Kidney capillary endothelial cell (primary cell): ENCODE results near the gene PAPPA.

Experiments
- DNase-seq: peaks from one replicate; pipeline ENCODE4 v3.0.0-alpha.2; 2018; ENCODE audit warnings: low spot score

Gene PAPPA

DNA sequence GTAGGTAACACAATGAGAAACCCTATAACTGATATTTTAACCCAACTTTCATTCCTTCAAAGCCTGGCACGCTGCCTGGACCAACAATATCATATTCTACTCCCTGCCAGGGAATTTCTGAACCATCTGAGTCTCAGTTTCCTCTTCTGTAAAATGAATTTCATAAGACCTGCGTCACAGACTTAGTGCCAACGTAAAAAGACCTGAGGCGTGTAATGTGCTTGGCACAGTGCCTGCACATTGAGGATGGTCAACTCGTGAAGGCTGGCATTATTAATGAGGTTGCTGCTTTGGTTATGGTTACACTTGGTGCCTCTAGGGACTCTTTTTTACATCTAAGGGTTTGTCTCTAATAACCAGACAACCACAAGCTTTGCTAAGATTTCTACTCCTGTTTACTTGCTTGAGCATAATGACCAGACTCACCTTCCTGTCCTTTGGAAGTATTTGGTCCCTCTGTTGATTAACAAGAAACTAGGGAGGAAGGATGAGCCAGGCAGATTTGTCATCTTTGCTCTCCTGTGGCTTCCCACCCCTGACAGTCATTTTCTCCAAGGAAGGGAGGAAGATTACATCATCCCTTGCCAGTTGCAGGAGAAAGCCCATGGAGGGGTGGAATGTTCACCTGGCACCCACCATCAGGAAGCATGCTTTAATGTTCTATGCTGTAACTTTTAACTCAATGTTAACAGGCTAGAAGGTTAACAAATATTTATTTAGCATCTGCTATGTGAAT lies 79.0 kb downstream of the PAPPA start:
- DNase-seq = no peak

- no peak for DNase-seq
Observed at GRCh38 chr9:116233160-116233530, 79.6 kb downstream of the PAPPA start.

GRCh38 chr9:116234081-116234480 lies 80.5 kb downstream of the PAPPA start:
- DNase-seq = peak; percentile 3

DNA sequence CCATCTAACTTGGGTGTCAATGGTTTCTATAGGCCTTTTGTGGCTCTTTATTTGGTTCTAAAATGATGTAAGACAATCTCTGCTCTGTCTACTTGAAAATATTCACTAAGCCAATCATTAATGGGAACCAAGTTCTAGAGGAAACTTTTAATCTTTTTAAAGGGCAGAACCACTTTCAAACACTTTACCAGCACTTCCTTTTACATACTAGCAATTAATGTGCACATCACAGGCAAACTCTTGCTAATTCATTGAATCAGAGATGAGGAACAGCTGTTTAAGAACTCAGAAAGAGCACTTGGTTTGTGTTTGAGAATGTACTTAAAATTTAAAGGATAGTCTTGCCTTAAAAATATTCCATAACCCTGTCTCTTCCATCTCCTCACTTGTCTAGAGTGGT lies 83.4 kb downstream of the PAPPA start:
- no peak for DNase-seq

- DNase-seq = no peak
Observed at GRCh38 chr9:116237456-116237855, 83.9 kb downstream of the PAPPA start.

- DNase-seq = no peak
Observed at GRCh38 chr9:116238225-116238624, 84.6 kb downstream of the PAPPA start.

GRCh38 chr9:116238776-116239340 lies 85.3 kb downstream of the PAPPA start:
- no peak for DNase-seq

- no peak for DNase-seq
Observed at GRCh38 chr9:116243708-116244107, 90.1 kb downstream of the PAPPA start.

DNA sequence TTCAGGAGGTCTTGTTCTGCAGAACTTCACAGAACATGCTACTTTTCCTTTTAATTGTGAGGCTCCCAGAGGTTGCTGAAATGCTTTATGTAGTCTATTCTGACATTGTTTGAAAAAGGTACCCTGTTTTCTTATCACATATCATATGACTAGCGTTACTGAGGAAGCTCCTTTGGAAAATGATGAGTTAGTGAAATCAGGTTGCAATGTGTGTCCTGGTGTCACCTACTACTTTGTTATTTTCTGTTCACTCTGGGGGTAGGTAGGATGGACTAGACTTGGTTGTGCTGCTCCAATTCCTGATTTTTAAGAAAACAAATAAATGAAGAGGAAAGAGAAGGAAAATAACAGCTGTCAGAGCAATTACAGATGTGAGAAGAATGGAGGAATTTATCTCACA lies 93.7 kb downstream of the PAPPA start:
- no peak for DNase-seq

DNA sequence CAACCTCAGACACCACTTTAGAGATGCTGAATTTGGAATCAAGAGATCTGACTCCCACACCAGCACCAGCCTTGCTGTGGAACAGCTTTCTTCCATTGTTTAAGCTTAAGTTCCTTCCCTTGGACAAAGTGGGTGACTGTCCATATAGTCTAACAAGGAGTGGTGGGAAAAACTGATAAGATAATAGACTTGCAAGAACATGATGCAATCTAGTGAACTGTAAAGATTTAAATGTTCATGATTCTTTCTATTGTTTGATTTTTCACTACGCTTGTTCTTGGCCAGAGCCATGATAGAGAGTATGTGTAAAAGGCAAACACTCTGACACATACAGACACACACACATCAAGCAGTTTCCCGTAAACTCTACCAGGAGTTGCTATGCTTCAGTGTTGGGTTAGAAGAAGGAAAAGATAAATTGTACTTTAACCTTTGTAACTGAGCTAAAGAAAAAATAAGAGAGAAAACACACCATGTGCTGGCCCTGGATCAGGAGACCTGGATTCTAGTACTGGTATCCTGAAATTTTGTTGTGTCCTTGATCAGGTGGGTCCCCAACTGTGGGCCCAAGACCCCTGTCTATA lies 94.3 kb downstream of the PAPPA start:
- DNase-seq = no peak

DNA sequence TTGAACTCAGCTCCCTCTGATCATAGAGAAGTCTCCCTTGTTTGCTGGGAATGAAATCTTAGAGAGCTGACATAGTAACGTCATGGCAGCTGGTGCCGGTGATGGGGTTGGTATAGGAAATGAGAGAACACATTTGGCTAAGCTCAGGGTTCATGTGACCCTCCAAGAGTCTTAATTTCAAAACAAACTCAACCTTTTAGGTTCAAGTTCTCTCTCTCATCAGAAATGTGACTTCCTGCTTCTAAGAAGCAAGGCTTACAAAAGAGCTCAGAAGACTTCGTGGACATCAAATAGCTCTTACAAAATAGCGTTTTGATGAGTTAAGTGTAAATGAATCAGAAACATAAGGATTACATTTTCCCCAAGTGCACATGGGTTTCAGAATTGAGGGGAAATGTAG lies 97.3 kb downstream of the PAPPA start:
- DNase-seq = no peak

DNA sequence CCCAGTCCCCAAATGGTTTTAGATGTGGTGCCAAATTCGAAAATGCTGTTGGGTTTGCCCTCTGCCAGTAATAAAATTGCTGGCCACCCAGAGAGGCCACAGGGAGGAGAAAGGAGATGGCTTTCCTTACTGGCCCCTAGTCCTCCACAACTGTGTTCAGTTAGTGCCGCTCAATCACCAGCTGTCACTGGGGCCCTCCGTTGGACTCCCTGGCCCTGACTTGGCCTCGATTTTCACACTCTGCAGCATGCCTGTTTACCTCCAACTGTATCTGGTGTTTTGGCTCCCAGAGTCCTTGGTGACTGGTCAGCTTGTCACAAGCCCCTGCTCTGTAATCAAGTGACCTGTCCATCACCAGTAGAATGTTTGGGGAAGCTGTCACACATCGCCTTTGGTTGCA lies 97.8 kb downstream of the PAPPA start:
- no peak for DNase-seq

- no peak for DNase-seq
Observed at GRCh38 chr9:116260531-116260930, 106.9 kb downstream of the PAPPA start.

GRCh38 chr9:116262448-116262847 lies 108.9 kb downstream of the PAPPA start:
- no peak for DNase-seq

DNA sequence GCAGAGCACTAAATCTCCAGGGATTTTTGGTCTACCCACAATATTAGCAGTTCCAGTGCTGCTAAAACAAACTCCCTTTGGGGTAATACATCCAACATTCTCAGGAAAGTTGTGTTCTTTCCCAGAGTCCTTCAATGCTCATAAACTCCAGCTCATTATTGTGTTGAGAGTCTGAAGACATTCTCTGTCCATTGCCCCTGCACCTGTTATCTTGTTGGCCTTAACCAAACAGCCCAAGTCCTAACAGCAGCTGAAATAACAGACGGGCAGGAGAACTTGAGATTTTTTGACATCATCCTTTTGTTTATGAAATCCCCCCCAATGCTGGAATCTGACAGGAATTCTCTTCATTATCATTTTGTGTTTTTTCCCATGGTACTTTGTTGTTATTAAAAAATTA lies 110.8 kb downstream of the PAPPA start:
- no peak for DNase-seq

DNA sequence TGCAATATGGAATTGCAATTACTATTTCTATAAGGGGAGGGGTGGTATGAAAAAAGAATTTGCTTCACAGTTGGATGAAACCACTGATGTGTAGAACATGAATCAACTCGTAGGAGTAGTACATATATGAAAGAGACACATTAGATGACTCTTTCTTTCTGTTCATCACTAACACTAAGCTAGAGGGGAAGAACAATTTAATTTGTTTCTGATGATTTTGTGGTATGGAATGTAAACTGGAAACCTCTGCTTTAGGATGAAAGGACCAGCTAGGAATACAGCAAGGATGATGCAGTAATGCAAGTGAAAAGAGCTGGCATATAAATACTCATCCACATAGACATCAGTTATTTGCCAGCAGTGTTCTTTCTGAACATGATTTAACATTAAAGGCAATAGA lies 113.4 kb downstream of the PAPPA start:
- no peak for DNase-seq

- peak; percentile 88 for DNase-seq
Observed at GRCh38 chr9:116269250-116269649, 115.7 kb downstream of the PAPPA start.

- DNase-seq = no peak
Observed at GRCh38 chr9:116270546-116270945, 117.0 kb downstream of the PAPPA start.

DNA sequence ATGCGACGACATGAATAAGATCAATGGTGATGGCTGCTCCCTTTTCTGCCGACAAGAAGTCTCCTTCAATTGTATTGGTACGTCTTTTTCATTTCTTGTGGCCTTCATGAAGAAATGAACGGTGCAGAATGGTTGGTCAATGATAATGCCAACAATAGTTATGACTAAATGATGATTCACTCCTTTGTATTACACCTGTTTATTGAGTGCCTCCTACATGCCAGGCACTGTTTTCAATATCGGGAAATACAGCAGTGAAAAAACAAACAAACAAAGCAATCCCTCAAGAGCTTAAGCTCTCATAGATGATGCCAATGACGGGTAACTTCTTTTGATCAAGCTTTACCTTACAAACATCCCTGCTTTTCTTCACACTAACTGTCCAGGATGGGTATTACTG lies 117.7 kb downstream of the PAPPA start:
- DNase-seq = no peak

DNA sequence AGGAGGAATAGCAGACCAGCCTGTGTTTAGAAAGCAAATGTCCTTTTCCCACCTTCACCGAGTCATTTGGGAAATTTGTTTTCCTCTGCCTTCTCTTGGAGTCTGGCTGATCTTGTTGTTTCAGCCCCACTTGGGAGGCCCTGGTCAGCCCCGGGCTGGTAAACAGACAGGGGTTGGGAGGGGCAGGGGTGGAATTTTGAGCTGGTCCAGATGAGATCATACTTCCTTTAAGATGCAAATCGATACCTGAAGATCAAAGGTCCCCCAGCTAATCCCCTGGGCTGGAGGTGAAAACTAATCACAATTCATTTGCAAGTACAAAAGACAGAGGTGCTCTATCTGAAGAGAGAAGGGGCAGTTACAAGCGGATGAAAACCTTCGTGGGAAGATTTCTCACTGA lies 118.4 kb downstream of the PAPPA start:
- DNase-seq = no peak

DNA sequence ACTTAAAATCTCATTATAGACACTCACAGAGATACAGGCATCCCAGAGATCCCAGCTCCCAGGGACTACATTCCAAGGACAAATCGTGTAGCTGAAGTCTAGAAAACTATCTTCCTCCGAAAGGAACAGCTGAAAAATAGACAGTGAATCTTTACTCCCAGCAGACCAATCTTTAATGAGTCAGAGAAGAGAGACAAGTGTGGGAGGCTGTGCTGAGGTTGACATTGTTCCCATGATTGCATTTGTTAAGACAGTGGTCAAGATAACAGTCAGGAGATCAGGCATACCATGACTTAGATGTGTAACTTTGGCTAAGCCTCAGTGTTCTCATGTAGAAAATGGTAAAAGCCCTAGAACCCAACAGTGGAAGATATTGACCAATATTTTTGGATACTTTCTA lies 120.7 kb downstream of the PAPPA start:
- no peak for DNase-seq

GRCh38 chr9:116275418-116276195 lies 122.0 kb downstream of the PAPPA start:
- DNase-seq = peak; percentile 35

DNA sequence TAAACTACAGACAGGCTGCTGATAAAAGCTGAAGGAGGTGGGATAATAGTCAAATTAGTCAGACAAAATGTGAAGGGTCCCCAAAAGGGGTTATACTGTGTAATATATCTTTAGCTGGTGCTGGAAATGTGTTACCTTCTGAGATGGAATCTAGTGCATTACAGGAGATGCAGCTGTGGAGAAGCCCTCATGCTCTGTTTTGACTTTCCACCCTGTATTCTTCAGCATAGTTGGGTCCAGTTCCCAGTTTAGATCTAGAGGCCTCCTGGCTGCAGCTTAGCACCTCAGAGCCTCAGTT lies 122.6 kb downstream of the PAPPA start:
- no peak for DNase-seq
